Gastrocnemius medialis (tissue), 4 donors: Measurements from ENCODE around the gene TPD52L1. TPM values are rescaled to one million over a fixed set of nuclear protein-coding genes. Genes with fewer than 3 reads are reported as not detected.

Source experiments
- ATAC-seq, 2 donors: fragments of 150-250 bp; one replicate each; pipeline ENCODE4 v1.9.1; 2016
- DNase-seq, 2 donors: peaks; one replicate each; pipeline ENCODE4 v3.0.0-alpha.2; 2019
- H3K27ac ChIP-seq, 4 donors: fragments of 200-600 bp; sonication (generic); 1 replicate in 1 of 4; 2 replicates in 3 of 4; pipeline ENCODE4 v1.5.1; 2016 to 2018; ENCODE audit warnings: mild to moderate bottlenecking in 2 of 4, moderate library complexity in 1 of 4
- H3K27me3 ChIP-seq, 3 donors: fragments of 200-600 bp; sonication (generic) in 2 of 3; 1 replicate in 1 of 3; 2 replicates in 2 of 3; pipeline versions ENCODE4 v1.5.1 to v1.6.0; 2016 to 2019; ENCODE audit warnings: mild to moderate bottlenecking in 1 of 3, moderate library complexity in 1 of 3
- H3K36me3 ChIP-seq, 2 donors: fragments of 200-600 bp; sonication (generic) in 1 of 2; one replicate each; pipeline ENCODE4 v1.5.1; 2017 to 2018
- H3K4me1 ChIP-seq, 2 donors: fragments of 200-600 bp; sonication (generic) in 1 of 2; one replicate each; pipeline ENCODE4 v1.5.1; 2016 to 2017; ENCODE audit warnings: mild to moderate bottlenecking in 2 of 2
- H3K4me3 ChIP-seq, 4 donors: fragments of 200-600 bp; sonication (generic) in 3 of 4; 1 replicate in 1 of 4; 2 replicates in 3 of 4; pipeline ENCODE4 v1.5.1; 2016 to 2019; ENCODE audit warnings: mild to moderate bottlenecking in 2 of 4
- H3K9me3 ChIP-seq, 3 donors: fragments of 200-600 bp; sonication (generic) in 2 of 3; 1 replicate in 1 of 3; 2 replicates in 2 of 3; pipeline ENCODE4 v1.5.1; 2016 to 2019
- CTCF ChIP-seq, 5 experiments: fragments of 450-650 bp in 3 of 5; fragments of 200-600 bp in 2 of 5; sonication (generic) in 2 of 5; IDR thresholded peaks in 4 of 5; conservative IDR thresholded peaks in 1 of 5; 1 replicate in 4 of 5; 2 replicates in 1 of 5; pipeline ENCODE4 v1.5.1; 2016 to 2019; ENCODE audit warnings: antibody characterized with exemption in 5 of 5, mild to moderate bottlenecking in 3 of 5, moderate library complexity in 3 of 5
- POLR2A ChIP-seq, 2 donors: fragments of 450-650 bp; IDR thresholded peaks; one replicate each; pipeline ENCODE4 v1.6.1; 2017; ENCODE audit warnings: antibody characterized with exemption in 2 of 2, mild to moderate bottlenecking in 2 of 2, moderate library complexity in 2 of 2
- in situ Hi-C, 4 donors: fragments of 200-750 bp; cut with MboI; loops; one replicate each; pipeline versions ENCODE4 v1.15.0 to v1.8.0; 2017; ENCODE audit warnings: low sequenced_read_pairs in 4 of 4
- intact Hi-C: fragments of 100-400 bp; cut with DNase I; formaldehyde crosslinking; loops from one replicate; pipeline ENCODE4 v1.15.1; 2023; ENCODE audit warnings: low total_unique reads
- total RNA-seq, 4 donors: library from RNA; depleted of rRNA; stranded (reverse); fragments of >200 nt; gene quantifications; one replicate each; pipeline versions ENCODE4 v1.1.0 to v1.2.3, GENCODE V29; 2016

The TPD52L1 gene
- total RNA-seq, 4 donors from 2014 or later = 47.6 to 152 (median 123) TPM

- DNase-seq = no peak
- intact Hi-C loops (loop anchor here (5.0 kb wide), 1 partner anchor 61 kb away; no protein-coding TSS in a partner anchor), in situ Hi-C loops (no loop called here)
- Histone ChIP-seq H3K27me3 (no peaks in the 10 kb centered on the region), H3K27ac (peak overlapping the region; percentile 63 to 82 (median 76)), H3K4me1 (peaks cover 61 to 62% of the 10 kb centered on the region in 2 donors), H3K36me3 (no peaks in the 10 kb centered on the region), H3K9me3 (no peaks in the 10 kb centered on the region), H3K4me3 (no peak overlapping the region)
- ATAC-seq = peak; percentile 29 to 42
- TF ChIP-seq POLR2A (IDR thresholded peaks at IDR 0.05) (no peak), CTCF (IDR thresholded peaks at IDR 0.05 in 4 of 5, conservative IDR thresholded peaks at IDR 0.05 in 1 of 5) (no peak)
Measured at GRCh38 chr6:125231574-125232343, 78.2 kb downstream of the TPD52L1 start.

- Histone ChIP-seq H3K4me1 (peaks cover 64 to 65% of the 10 kb centered on the region in 2 donors), H3K27me3 (no peaks in the 10 kb centered on the region), H3K36me3 (no peaks in the 10 kb centered on the region), H3K9me3 (no peaks in the 10 kb centered on the region), H3K27ac (peak overlapping the region; percentile 63 to 82 (median 76)), H3K4me3 (no peak overlapping the region)
- no peak for TF ChIP-seq POLR2A (IDR thresholded peaks at IDR 0.05)
- no peak for TF ChIP-seq CTCF (IDR thresholded peaks at IDR 0.05 in 4 of 5, conservative IDR thresholded peaks at IDR 0.05 in 1 of 5)
- DNase-seq (no peak), ATAC-seq (no peak)
- in situ Hi-C loops = no loop called here
- intact Hi-C loops = loop anchor here (5.0 kb wide), 1 partner anchor 60 kb away; no protein-coding TSS in a partner anchor
Measured at GRCh38 chr6:125232466-125232865, 78.9 kb downstream of the TPD52L1 start.

GRCh38 chr6:125233202-125233601 is 79.6 kb downstream of the TPD52L1 start:
- in situ Hi-C loops = no loop called here
- Histone ChIP-seq H3K4me1 (peaks cover 69 to 71% of the 10 kb centered on the region in 2 donors), H3K27ac (no peak overlapping the region), H3K36me3 (no peaks in the 10 kb centered on the region), H3K4me3 (no peak overlapping the region), H3K27me3 (no peaks in the 10 kb centered on the region), H3K9me3 (no peaks in the 10 kb centered on the region)
- ATAC-seq (no peak), DNase-seq (no peak)
- intact Hi-C loops = loop anchor here (5.0 kb wide), 1 partner anchor 59 kb away; no protein-coding TSS in a partner anchor
- TF ChIP-seq POLR2A (IDR thresholded peaks at IDR 0.05) = no peak
- TF ChIP-seq CTCF (IDR thresholded peaks at IDR 0.05 in 4 of 5, conservative IDR thresholded peaks at IDR 0.05 in 1 of 5) = no peak

- H3K4me1 ChIP-seq = peaks cover 37 to 42% of the 10 kb centered on the region in 2 donors
- no peak for DNase-seq
- H3K27ac ChIP-seq = peak overlapping the region in 3 of 4 donors; percentile 9 to 45 (median 41)
- H3K27me3 ChIP-seq = no peaks in the 10 kb centered on the region
- no peak for TF ChIP-seq CTCF (IDR thresholded peaks at IDR 0.05 in 4 of 5, conservative IDR thresholded peaks at IDR 0.05 in 1 of 5)
- no peak for TF ChIP-seq POLR2A (IDR thresholded peaks at IDR 0.05)
- H3K36me3 ChIP-seq = no peaks in the 10 kb centered on the region
- ATAC-seq = peak in 1 of 2 donors; percentile 37
- no peaks in the 10 kb centered on the region for H3K9me3 ChIP-seq
- in situ Hi-C loops = no loop called here
- H3K4me3 ChIP-seq = no peak overlapping the region
- intact Hi-C loops = no loop called here
Measured at GRCh38 chr6:125236536-125237327, 83.2 kb downstream of the TPD52L1 start.
